Retinal pigment epithelial cell (primary cell): ENCODE measurements around the gene BOD1.

Experiments used
- DNase-seq: peaks from one replicate; pipeline ENCODE4 v3.0.0-alpha.2; 2010; ENCODE audit warnings: low read depth
- H3K4me3 ChIP-seq: 2 replicates; pipeline ENCODE4 v1.5.1; 2011; ENCODE audit warnings: mild to moderate bottlenecking, low read length, control low read depth, moderate library complexity
- TF ChIP-seq, protein P1 (sequence below): conservative IDR thresholded peaks from 2 replicates; pipeline ENCODE4 v1.5.1; 2011; ENCODE audit warnings: low read depth, low read length, control low read depth, inconsistent platforms

The BOD1 gene

DNA sequence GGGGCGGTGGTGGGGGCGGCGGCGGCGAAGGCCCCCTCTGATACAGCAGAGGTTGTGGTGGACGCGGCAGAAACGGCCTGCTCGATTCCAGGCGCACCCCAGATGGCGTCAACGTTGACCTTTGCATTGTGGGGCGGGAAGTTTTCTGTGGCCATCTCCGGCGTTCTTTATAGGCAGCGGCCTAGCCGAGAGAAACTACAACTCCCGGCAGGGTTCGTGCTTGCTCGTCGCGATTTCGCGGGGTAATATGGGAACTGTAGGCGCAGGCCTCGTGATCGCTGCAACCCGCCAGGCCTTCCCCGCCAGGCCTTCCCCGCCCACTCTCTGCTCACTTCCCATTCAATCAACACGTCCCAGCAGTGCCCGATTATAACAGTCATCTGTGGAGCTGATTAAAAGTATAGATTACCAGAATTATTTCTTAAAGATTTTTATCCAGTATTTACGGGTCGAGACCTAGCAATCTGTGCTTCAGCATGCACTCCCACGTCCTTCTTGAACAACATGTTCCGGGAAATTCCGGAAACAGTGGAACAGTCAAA is at the start of gene BOD1:
Gene BOD1 (minus strand): TSS at position 74 of the 542 bp plus-strand sequence. CDS start 214 bp downstream, outside the sequence.
- TF ChIP-seq, protein P1, sequence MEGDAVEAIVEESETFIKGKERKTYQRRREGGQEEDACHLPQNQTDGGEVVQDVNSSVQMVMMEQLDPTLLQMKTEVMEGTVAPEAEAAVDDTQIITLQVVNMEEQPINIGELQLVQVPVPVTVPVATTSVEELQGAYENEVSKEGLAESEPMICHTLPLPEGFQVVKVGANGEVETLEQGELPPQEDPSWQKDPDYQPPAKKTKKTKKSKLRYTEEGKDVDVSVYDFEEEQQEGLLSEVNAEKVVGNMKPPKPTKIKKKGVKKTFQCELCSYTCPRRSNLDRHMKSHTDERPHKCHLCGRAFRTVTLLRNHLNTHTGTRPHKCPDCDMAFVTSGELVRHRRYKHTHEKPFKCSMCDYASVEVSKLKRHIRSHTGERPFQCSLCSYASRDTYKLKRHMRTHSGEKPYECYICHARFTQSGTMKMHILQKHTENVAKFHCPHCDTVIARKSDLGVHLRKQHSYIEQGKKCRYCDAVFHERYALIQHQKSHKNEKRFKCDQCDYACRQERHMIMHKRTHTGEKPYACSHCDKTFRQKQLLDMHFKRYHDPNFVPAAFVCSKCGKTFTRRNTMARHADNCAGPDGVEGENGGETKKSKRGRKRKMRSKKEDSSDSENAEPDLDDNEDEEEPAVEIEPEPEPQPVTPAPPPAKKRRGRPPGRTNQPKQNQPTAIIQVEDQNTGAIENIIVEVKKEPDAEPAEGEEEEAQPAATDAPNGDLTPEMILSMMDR, result no peak
- peak; percentile 97 for DNase-seq
- H3K4me3 ChIP-seq, result peak within 1 kb of the TSS; percentile 85

GRCh38 chr5:173665326-173665725 is 48.9 kb upstream of the BOD1 start:
- TF ChIP-seq, protein P1, result no peak
- no peak overlapping the region for H3K4me3 ChIP-seq
- DNase-seq, result no peak

- DNase-seq, result no peak
- TF ChIP-seq, protein P1, result no peak
These were observed 47.7 kb upstream of the BOD1 start for GRCh38 chr5:173664154-173664526.

GRCh38 chr5:173663352-173664153 is 47.1 kb upstream of the BOD1 start:
- TF ChIP-seq, protein P1, result no peak
- H3K4me3 ChIP-seq, result no peak overlapping the region
- no peak for DNase-seq

More at GRCh38 chr5:173664154-173664526, 47.7 kb upstream of the BOD1 start:
- H3K4me3 ChIP-seq, result no peak overlapping the region

- H3K4me3 ChIP-seq, result no peak overlapping the region
- TF ChIP-seq, protein P1, result no peak
- no peak for DNase-seq
These were observed 46.3 kb upstream of the BOD1 start for GRCh38 chr5:173662581-173663351.

GRCh38 chr5:173660481-173661280 is 44.2 kb upstream of the BOD1 start:
- TF ChIP-seq, protein P1, result no peak
- H3K4me3 ChIP-seq, result no peak overlapping the region

More at GRCh38 chr5:173660481-173661280, 44.2 kb upstream of the BOD1 start:
- DNase-seq, result no peak
